Endothelial cell of umbilical vein (primary cell): Measurements from ENCODE around the gene GOLGA2. TPM values are rescaled to one million over a fixed set of nuclear protein-coding genes. Genes with fewer than 3 reads are reported as not detected.

Experiments used
- BruUV-seq: library from RNA; stranded (reverse); fragments of 400-500 nt; replicated peaks from 2 replicates; lab custom pipeline; 2021; lab: Mats Ljungman, UMichigan
- CTCF ChIA-PET: fragments of 300-600, 350-600 bp; sonication (Branson Sonifier 250); formaldehyde crosslinking; loops from one replicate; lab custom pipeline; 2021; ENCODE audit warnings: antibody characterized with exemption, inconsistent platforms; lab: Charles Lee
- POLR2A ChIA-PET: fragments of 300-600, 350-600 bp; sonication (Branson Sonifier 250); formaldehyde crosslinking; loops from one replicate; lab custom pipeline; 2021; ENCODE audit warnings: antibody characterized with exemption, inconsistent platforms; lab: Charles Lee
- DNase-seq: peaks from one replicate; pipeline ENCODE4 v3.0.0-alpha.2; 2011; ENCODE audit warnings: low read depth, low spot score
- FAIRE-seq: peaks from 2 replicates; lab custom pipeline; 2011; peaks lifted over from hg19 to GRCh38; lab: Jason Lieb, UNC
- H2AFZ ChIP-seq: 2 replicates; pipeline ENCODE4 v1.6.0; 2012; ENCODE audit warnings: low read depth, low read length, control low read depth, inconsistent platforms
- H3K27ac ChIP-seq: 2 replicates; pipeline ENCODE4 v1.5.1; 2011; ENCODE audit warnings: low read depth, mild to moderate bottlenecking, control low read depth, low read length, moderate library complexity; ENCODE audit not compliant: insufficient read depth
- H3K27me3 ChIP-seq, 2 experiments: 2 replicates each; pipeline versions ENCODE4 v1.6.0 to v1.6.1; 2011; ENCODE audit warnings: low read length in 2 of 2, mixed read lengths in 1 of 2; ENCODE audit not compliant: control insufficient read depth in 2 of 2, insufficient read depth in 2 of 2
- H3K36me3 ChIP-seq, 2 experiments: 2 replicates in 1 of 2; 3 replicates in 1 of 2; pipeline ENCODE4 v1.5.1; 2011; ENCODE audit warnings: low read length in 2 of 2, mild to moderate bottlenecking in 1 of 2, moderate library complexity in 1 of 2; ENCODE audit not compliant: control insufficient read depth in 2 of 2, insufficient read depth in 2 of 2; ENCODE audit errors: extremely low read depth in 1 of 2
- H3K4me1 ChIP-seq: 3 replicates; pipeline ENCODE4 v1.5.1; 2011; ENCODE audit warnings: mild to moderate bottlenecking, low read length; ENCODE audit not compliant: control insufficient read depth, insufficient read depth; ENCODE audit errors: extremely low read depth
- H3K4me2 ChIP-seq: 2 replicates; pipeline ENCODE4 v1.6.1; 2011; ENCODE audit warnings: low read length, control low read depth, mixed read lengths; ENCODE audit not compliant: insufficient read depth
- H3K4me3 ChIP-seq, 3 experiments: fragments of 200-600 bp in 1 of 3; sonication (generic), shearing (Covaris generic) in 1 of 3; replicated peaks in 1 of 3; 2 replicates each; pipeline ENCODE4 v1.5.1; 2011 to 2016; ENCODE audit warnings: control low read depth in 3 of 3, low read length in 3 of 3, mild to moderate bottlenecking in 2 of 3, inconsistent platforms in 1 of 3, low read depth in 1 of 3, moderate library complexity in 1 of 3; ENCODE audit not compliant: insufficient read depth in 1 of 3
- H3K79me2 ChIP-seq: 2 replicates; pipeline ENCODE4 v1.6.0; 2012; ENCODE audit warnings: low read length, inconsistent platforms; ENCODE audit not compliant: control insufficient read depth, insufficient read depth
- H3K9ac ChIP-seq: replicated peaks from 2 replicates; pipeline ENCODE3; 2011; ENCODE audit warnings: low read length, control low read depth; ENCODE audit not compliant: insufficient read depth; ENCODE audit errors: extremely low read depth
- H3K9me1 ChIP-seq: replicated peaks from 3 replicates; pipeline ENCODE4 v1.6.0; 2011; ENCODE audit warnings: mild to moderate bottlenecking, low read length; ENCODE audit not compliant: control insufficient read depth, insufficient read depth; ENCODE audit errors: extremely low read depth
- H3K9me3 ChIP-seq: replicated peaks from 2 replicates; pipeline ENCODE4 v1.5.1; 2012; ENCODE audit warnings: low read length, inconsistent platforms; ENCODE audit not compliant: control insufficient read depth, insufficient read depth
- H4K20me1 ChIP-seq: replicated peaks from 2 replicates; pipeline ENCODE3; 2011; ENCODE audit warnings: mild to moderate bottlenecking, low read length; ENCODE audit not compliant: control insufficient read depth, insufficient read depth; ENCODE audit errors: extremely low read depth
- CTCF ChIP-seq, 2 donors: IDR thresholded peaks; 1 replicate in 1 of 2; 2 replicates in 1 of 2; pipeline ENCODE4 v1.5.1; 2011; ENCODE audit warnings: low read length in 2 of 2, mild to moderate bottlenecking in 2 of 2, moderate library complexity in 2 of 2, control low read depth in 1 of 2, inconsistent platforms in 1 of 2, low read depth in 1 of 2; ENCODE audit not compliant: insufficient read depth in 1 of 2; ENCODE audit errors: extremely low read depth in 1 of 2
- EZH2 ChIP-seq: IDR thresholded peaks from 2 replicates; pipeline ENCODE4 v1.6.1; 2012; ENCODE audit warnings: borderline replicate concordance, low read depth, mild to moderate bottlenecking, moderate library complexity, low read length, inconsistent platforms; ENCODE audit not compliant: severe bottlenecking
- FOS ChIP-seq: IDR thresholded peaks from 2 replicates; pipeline ENCODE4 v1.6.1; 2011; ENCODE audit warnings: mild to moderate bottlenecking, low read length, moderate library complexity, borderline replicate concordance; ENCODE audit not compliant: insufficient read depth
- GATA2 ChIP-seq: IDR thresholded peaks from 2 replicates; pipeline ENCODE4 v1.7.0; 2011; ENCODE audit warnings: low read depth, mild to moderate bottlenecking, moderate library complexity, mixed read lengths, low read length; ENCODE audit not compliant: insufficient read length, insufficient read depth
- JUN ChIP-seq: IDR thresholded peaks from 2 replicates; pipeline ENCODE4 v1.6.1; 2011; ENCODE audit warnings: borderline replicate concordance, low read depth; ENCODE audit not compliant: insufficient read length, insufficient read depth
- MAX ChIP-seq: IDR thresholded peaks from 2 replicates; pipeline ENCODE4 v1.6.1; 2011; ENCODE audit not compliant: insufficient read depth, insufficient read length
- MYC ChIP-seq: IDR thresholded peaks from one replicate; pipeline ENCODE4 v1.6.1; 2011; ENCODE audit warnings: mild to moderate bottlenecking, low read depth, low read length
- POLR2A ChIP-seq: IDR thresholded peaks from 2 replicates; pipeline ENCODE4 v1.6.1; 2012; ENCODE audit warnings: low read depth, mild to moderate bottlenecking, control low read depth, low read length
- POLR2AphosphoS5 ChIP-seq: IDR thresholded peaks from 2 replicates; pipeline ENCODE4 v1.6.1; 2012; ENCODE audit warnings: low read depth, mild to moderate bottlenecking, control low read depth, low read length, moderate library complexity; ENCODE audit not compliant: insufficient read depth
- dilution Hi-C: fragments of 300-500 bp; cut with MboI; formaldehyde crosslinking; loops from one replicate; pipeline ENCODE4 v1.15.0; 2019; ENCODE audit warnings: low sequenced_read_pairs; ENCODE audit not compliant: extremely low pct_ligation_motif_present
- intact Hi-C: fragments of 100-400 bp; cut with micrococcal nuclease; formaldehyde crosslinking; loops from one replicate; pipeline ENCODE4 v1.10.0; 2022
- polyA plus RNA-seq, 4 experiments: library from polyadenylated mRNA; depleted of rRNA in 3 of 4; stranded (reverse) in 3 of 4; unstranded in 1 of 4; fragments of >200 nt; gene quantifications; 2 replicates each; pipeline versions ENCODE4 v1.2.1 to v1.2.3, GENCODE V29; 2011 to 2012; ENCODE audit warnings: missing spikeins in 1 of 4
- total RNA-seq: library from RNA; stranded (reverse); gene quantifications from 2 replicates; pipeline ENCODE4 v1.2.3, GENCODE V29; 2021

GOLGA2 gene
- total and polyA plus RNA-seq, 2 donors (not counting 3 experiments of a cell fraction or from before 2014, with no cell fraction given): 52.3 to 114 TPM

- no peaks in the 10 kb centered on the region for H4K20me1 ChIP-seq
- H3K27ac ChIP-seq: no peak overlapping the region
- H3K27me3 ChIP-seq: no peaks in the 10 kb centered on the region
- H3K4me1 ChIP-seq: peaks cover 6% of the 10 kb centered on the region
- no peak overlapping the region for H3K4me3 ChIP-seq
- CTCF ChIA-PET: interaction anchor here (1.0 to 2.5 kb wide), 5 partner anchors 12 to 48 kb away, joined by 3 to 16 read pairs (median 5); no protein-coding TSS in a partner anchor
- H3K4me2 ChIP-seq: no peak overlapping the region
- dilution Hi-C loops (no loop called here), intact Hi-C loops (loop anchor here (10.0 kb wide), 1 partner anchor 262 kb away; the partner anchor contains the start of gene SPTAN1)
- H2AFZ ChIP-seq: no peak overlapping the region
- BruUV-seq: no TSS peak
- peaks cover 0 to 6% of the 10 kb centered on the region in 2 experiments for H3K36me3 ChIP-seq
- POLR2A ChIA-PET: no interaction called here
- no peaks in the 10 kb centered on the region for H3K79me2 ChIP-seq
- no peaks in the 10 kb centered on the region for H3K9me3 ChIP-seq
- TF ChIP-seq GATA2 (no peak), POLR2A (no peak), CTCF (IDR thresholded peaks at IDR 0.05; ENCODE audit: extremely low read depth in 1 of 2, insufficient read depth in 1 of 2, low read depth in 1 of 2, low read length in 2 of 2) (no peak), JUN (no peak), MAX (no peak), MYC (no peak), POLR2AphosphoS5 (no peak), FOS (no peak), EZH2 (no peak)
- no peak overlapping the region for H3K9ac ChIP-seq
- H3K9me1 ChIP-seq: no peaks in the 10 kb centered on the region
- DNase-seq: no peak
- FAIRE-seq: no peak
Measured at GRCh38 chr9:128293091-128293490, 17.3 kb upstream of the GOLGA2 start.
